ENCODE measurements around the gene EYA4.

EYA4 gene

DNA sequence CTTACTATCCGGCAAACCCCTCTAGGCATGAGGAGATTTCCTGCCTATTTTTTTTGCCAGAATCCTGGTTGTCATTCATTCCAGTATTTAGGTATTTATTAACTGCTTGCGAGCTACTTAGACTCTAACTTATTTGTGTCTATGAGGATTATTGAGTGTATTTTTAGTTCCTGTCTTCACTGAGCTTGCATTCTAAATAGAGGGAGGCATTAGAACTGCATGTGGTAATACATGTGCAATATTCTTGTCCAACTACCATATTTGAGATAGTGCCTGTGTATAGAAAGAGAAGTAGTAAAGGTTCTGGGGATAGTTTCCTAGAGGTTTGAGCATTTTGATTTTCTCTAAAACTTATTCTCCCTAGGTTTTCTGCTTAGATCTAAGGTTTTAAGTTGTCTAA lies 308.9 kb downstream of the EYA4 start:
- no peaks in the 10 kb centered on the region for H3K36me3 ChIP-seq (ENCODE audit: control insufficient read depth in 2 of 2, insufficient read depth in 1 of 2, low read length in 2 of 2)
- no peak overlapping the region for H3K27ac ChIP-seq (ENCODE audit: extremely low read depth, low read depth, low read length)
- H3K9me3 ChIP-seq (ENCODE audit: control insufficient read depth, insufficient read depth, low read depth, low read length) = no peaks in the 10 kb centered on the region
- POLR2A ChIA-PET = no interaction called here
- no peaks in the 10 kb centered on the region for H3K4me1 ChIP-seq (ENCODE audit: control insufficient read depth, insufficient read depth, low read length)
- CTCF ChIA-PET = interaction anchor here (0.6 to 4.8 kb wide), 4 partner anchors 11 to 726 kb away, joined by 5 to 69 read pairs (median 24); no protein-coding TSS in a partner anchor
- TF ChIP-seq SP7 (tag by site-specific recombination; IDR thresholded peaks at IDR 0.05) = no peak
- TF ChIP-seq ZNF571 (tag by site-specific recombination; IDR thresholded peaks at IDR 0.05) = no peak
- no peak for TF ChIP-seq ZNF558 (tag by site-specific recombination; IDR thresholded peaks at IDR 0.05)
- TF ChIP-seq, protein P1, sequence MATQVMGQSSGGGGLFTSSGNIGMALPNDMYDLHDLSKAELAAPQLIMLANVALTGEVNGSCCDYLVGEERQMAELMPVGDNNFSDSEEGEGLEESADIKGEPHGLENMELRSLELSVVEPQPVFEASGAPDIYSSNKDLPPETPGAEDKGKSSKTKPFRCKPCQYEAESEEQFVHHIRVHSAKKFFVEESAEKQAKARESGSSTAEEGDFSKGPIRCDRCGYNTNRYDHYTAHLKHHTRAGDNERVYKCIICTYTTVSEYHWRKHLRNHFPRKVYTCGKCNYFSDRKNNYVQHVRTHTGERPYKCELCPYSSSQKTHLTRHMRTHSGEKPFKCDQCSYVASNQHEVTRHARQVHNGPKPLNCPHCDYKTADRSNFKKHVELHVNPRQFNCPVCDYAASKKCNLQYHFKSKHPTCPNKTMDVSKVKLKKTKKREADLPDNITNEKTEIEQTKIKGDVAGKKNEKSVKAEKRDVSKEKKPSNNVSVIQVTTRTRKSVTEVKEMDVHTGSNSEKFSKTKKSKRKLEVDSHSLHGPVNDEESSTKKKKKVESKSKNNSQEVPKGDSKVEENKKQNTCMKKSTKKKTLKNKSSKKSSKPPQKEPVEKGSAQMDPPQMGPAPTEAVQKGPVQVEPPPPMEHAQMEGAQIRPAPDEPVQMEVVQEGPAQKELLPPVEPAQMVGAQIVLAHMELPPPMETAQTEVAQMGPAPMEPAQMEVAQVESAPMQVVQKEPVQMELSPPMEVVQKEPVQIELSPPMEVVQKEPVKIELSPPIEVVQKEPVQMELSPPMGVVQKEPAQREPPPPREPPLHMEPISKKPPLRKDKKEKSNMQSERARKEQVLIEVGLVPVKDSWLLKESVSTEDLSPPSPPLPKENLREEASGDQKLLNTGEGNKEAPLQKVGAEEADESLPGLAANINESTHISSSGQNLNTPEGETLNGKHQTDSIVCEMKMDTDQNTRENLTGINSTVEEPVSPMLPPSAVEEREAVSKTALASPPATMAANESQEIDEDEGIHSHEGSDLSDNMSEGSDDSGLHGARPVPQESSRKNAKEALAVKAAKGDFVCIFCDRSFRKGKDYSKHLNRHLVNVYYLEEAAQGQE (tag by site-specific recombination; IDR thresholded peaks at IDR 0.05) = no peak
- TF ChIP-seq ZBTB17 (tag by site-specific recombination; IDR thresholded peaks at IDR 0.05) = no peak
- no peak for TF ChIP-seq ZNF510 (tag by site-specific recombination; IDR thresholded peaks at IDR 0.05; ENCODE audit: insufficient replicate concordance)
- TF ChIP-seq, protein P2, sequence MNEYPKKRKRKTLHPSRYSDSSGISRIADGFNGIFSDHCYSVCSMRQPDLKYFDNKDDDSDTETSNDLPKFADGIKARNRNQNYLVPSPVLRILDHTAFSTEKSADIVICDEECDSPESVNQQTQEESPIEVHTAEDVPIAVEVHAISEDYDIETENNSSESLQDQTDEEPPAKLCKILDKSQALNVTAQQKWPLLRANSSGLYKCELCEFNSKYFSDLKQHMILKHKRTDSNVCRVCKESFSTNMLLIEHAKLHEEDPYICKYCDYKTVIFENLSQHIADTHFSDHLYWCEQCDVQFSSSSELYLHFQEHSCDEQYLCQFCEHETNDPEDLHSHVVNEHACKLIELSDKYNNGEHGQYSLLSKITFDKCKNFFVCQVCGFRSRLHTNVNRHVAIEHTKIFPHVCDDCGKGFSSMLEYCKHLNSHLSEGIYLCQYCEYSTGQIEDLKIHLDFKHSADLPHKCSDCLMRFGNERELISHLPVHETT (tag by site-specific recombination; IDR thresholded peaks at IDR 0.05) = no peak
- TF ChIP-seq, protein P3, sequence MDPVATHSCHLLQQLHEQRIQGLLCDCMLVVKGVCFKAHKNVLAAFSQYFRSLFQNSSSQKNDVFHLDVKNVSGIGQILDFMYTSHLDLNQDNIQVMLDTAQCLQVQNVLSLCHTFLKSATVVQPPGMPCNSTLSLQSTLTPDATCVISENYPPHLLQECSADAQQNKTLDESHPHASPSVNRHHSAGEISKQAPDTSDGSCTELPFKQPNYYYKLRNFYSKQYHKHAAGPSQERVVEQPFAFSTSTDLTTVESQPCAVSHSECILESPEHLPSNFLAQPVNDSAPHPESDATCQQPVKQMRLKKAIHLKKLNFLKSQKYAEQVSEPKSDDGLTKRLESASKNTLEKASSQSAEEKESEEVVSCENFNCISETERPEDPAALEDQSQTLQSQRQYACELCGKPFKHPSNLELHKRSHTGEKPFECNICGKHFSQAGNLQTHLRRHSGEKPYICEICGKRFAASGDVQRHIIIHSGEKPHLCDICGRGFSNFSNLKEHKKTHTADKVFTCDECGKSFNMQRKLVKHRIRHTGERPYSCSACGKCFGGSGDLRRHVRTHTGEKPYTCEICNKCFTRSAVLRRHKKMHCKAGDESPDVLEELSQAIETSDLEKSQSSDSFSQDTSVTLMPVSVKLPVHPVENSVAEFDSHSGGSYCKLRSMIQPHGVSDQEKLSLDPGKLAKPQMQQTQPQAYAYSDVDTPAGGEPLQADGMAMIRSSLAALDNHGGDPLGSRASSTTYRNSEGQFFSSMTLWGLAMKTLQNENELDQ (tag by site-specific recombination; IDR thresholded peaks at IDR 0.05; ENCODE audit: low read depth) = no peak
- no peak for TF ChIP-seq ZNF596 (tag by site-specific recombination; IDR thresholded peaks at IDR 0.05)
- no peak for TF ChIP-seq ZNF324 (tag by site-specific recombination; IDR thresholded peaks at IDR 0.05)
- TF ChIP-seq ZNF169 (tag by site-specific recombination; IDR thresholded peaks at IDR 0.05) = no peak
- no peak for TF ChIP-seq ZNF426 (tag by site-specific recombination; IDR thresholded peaks at IDR 0.05)
- no peak for TF ChIP-seq GLIS2 (tag by site-specific recombination; IDR thresholded peaks at IDR 0.05)
- TF ChIP-seq ZNF114 (tag by site-specific recombination; IDR thresholded peaks at IDR 0.05) = no peak
- TF ChIP-seq, protein P4, sequence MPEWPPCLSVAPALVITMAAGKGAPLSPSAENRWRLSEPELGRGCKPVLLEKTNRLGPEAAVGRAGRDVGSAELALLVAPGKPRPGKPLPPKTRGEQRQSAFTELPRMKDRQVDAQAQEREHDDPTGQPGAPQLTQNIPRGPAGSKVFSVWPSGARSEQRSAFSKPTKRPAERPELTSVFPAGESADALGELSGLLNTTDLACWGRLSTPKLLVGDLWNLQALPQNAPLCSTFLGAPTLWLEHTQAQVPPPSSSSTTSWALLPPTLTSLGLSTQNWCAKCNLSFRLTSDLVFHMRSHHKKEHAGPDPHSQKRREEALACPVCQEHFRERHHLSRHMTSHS (tag by site-specific recombination; IDR thresholded peaks at IDR 0.05) = no peak
- TF ChIP-seq MEIS1 (CRISPR knock-in tag; IDR thresholded peaks at IDR 0.05; ENCODE audit: borderline replicate concordance) = no peak
- no peak for TF ChIP-seq ZNF394 (tag by site-specific recombination; IDR thresholded peaks at IDR 0.05; ENCODE audit: borderline replicate concordance)
- no peak for TF ChIP-seq ZNF138 (tag by site-specific recombination; IDR thresholded peaks at IDR 0.05; ENCODE audit: borderline replicate concordance)
- no peak for TF ChIP-seq ZNF610 (tag by site-specific recombination; IDR thresholded peaks at IDR 0.05; ENCODE audit: borderline replicate concordance)
- H3K4me3 ChIP-seq (ENCODE audit: low read depth, low read length) = no peak overlapping the region
